Inflammatory macrophage treated with lipopolysaccharide for 4 hours (primary cell): ENCODE measurements around the gene MAP2K3.

ENCODE experiments used
- DNase-seq: peaks from one replicate; pipeline ENCODE4 v3.0.0-alpha.2; 2020

The MAP2K3 gene

DNA sequence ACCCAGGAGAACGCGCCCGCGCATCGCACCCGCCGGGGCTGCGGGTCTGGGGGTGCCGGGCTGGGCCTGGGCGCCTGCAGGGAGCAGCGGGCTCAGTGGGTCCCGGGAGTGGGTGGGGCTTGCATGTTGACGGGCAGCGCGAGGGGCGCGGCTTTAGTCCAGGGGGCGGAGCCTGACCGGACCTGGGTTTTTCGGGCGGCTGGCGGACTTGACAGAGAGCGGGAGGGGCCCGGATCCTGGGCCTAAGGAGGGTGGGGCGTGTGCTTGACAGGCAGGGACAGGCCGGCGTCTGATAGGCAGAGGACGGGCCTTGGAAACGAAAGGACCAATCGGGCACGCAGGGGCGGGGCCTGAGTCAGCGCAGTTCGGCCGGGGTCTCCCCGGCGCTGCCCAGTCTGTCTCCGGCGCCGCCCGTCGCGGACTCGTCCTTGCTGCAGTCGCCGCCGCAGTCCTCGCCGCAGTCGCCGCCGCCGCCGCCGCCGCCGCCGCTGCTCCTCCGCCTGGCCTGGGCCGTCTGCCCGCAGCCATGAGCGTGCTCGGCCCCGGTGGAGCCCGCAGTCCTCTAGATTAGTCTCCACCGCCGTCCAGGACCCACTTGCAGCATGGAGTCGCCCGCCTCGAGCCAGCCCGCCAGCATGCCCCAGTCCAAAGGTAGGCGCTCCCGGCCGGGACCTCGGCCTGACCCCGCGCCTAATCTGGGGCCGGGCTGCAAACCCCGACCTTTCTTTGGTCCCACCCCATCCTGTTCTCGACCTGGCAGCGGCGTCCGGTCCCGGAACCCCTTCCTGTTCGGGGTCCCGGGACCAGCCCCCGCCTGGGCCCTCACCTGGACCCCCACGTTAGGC, at the start of gene MAP2K3:
Gene MAP2K3 (plus strand): TSS at position 393 of the 845 bp plus-strand sequence. CDS start 210 bp downstream, at position 603.
- peak; percentile 100 for DNase-seq

DNA sequence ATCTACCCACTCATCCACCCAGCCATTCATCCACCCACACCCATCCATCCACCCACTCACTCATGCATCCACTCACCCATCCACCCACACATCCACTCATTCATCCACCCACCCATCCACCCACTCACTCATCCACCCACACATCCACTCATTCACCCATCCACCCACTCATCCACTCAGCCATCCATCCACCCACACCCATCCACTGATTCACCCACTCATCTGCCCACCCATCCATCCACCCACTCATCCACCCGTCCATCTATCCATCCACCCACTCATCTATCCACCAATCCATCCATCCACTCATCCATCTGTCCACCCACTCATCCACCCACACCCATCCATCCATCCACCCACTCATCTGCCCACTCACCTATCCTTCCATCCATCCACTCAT, 48.6 kb upstream of the MAP2K3 start:
- no peak for DNase-seq

DNA sequence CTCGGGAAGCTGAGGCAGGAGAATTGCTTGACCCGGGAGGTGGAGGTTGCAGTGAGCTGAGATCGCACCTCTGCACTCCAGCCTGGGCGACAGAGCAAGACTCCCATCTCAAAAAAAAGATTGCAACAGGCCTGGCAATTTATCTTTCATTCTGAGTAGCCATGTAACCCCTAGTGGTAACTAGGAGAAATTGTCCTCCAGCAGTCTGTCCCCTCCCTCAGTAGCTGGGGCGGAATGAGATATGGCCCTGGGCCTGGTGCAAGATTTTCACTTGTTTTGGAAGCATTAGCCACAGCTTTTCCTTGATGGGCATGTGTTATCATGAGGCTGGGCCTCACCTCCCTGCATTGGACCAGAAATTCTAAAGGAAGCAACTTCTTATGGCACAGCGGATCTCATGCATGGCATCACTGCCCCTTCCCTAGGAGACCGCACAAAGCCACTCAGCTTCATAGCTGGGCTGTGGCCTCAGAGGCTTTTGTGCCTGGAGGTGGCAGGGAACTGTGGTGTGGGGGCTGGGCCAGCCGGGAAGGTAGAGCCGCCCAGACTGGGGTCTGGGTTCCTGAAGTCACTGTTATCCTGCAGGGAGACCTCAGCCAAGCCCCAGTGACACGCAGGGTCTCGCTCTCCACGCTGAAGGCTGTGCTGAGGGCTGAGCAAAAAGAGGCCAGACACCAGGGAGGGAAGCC, 44.7 kb upstream of the MAP2K3 start:
- DNase-seq = peak; percentile 53

DNA sequence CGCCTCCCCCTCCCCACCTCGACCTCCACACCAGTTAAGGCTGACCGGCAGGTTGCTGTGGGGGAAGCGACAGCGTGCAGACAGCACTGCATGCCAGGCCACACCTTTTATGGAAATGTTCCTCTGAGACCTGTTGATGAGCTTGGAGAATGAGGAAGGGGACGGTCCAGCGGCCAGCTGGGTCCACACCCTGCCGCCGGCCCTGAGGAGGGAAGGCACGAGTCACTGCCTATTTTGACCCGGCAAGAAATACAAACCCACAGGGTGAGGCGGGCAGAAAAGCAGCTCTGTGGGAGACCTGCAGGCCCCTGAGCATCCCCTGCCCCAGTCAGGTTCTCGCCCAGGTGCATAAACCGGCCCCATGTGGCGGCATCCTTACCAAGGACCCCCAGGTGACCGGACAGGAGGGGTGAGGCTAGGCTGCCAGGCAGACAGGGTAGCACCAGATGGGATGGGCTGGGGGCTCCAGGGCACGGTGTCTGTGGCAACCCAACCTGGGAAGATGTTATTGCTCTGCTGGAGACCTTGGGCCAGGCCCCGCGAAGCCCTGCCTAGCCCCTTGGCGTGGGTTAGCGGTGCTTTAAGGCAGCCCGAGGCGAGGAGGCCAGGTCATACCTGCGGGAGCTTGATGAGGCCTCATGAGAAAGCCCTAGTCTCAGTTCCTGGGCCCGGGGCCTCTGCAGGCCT, 44.0 kb upstream of the MAP2K3 start:
- DNase-seq = no peak

DNA sequence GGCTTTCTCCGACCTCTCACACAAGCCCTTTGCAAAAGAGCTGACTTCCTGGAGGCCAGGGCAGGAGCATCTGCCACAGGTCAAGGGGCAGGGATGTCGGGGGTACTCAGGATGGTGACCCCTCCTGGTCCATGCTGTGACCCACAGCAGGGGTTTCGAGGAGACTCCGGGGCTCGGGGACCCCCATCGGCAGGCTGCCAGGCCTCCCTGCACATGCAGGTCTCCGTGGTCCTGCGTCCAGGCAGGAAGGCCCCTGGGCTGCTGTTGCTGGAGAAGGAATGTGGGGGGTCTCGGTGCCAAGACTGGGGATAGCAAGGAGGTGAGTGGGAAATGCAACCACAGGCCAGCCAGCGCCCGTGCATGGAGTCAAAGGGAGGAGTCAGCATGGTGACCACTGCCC, 42.9 kb upstream of the MAP2K3 start:
- DNase-seq = no peak

DNA sequence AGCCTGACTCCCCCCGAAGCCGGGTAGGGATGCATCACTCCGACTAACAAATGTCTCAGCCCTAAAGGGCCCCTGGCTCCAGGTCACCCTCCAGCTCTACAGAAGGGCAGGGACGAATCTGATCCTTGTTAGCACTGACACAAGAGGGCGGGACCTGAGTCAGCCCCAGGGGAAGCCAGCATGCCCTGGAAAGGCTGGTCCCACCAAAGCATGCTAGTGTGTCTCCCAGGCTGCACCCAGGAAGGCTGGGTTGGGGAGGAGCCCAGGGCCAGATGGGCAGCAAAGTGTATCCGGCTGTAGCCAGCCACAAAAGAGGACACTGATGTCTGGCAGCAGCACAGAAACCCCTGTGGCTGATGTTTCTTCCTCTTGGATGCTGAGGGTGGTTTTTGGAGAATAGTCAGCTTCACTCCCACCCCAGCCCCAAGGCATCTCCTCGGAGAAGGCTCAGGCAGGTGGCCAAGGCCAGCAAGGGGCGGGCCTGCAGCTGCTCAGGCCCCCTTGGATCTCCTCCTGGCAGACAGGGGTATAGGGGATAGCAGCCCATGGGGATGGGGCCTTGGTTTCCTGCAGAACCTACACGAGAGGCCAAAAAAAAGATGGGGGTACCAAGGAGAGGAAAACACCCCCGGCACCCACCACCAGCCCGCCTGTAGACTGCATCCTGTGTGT, 42.3 kb upstream of the MAP2K3 start:
- no peak for DNase-seq

DNA sequence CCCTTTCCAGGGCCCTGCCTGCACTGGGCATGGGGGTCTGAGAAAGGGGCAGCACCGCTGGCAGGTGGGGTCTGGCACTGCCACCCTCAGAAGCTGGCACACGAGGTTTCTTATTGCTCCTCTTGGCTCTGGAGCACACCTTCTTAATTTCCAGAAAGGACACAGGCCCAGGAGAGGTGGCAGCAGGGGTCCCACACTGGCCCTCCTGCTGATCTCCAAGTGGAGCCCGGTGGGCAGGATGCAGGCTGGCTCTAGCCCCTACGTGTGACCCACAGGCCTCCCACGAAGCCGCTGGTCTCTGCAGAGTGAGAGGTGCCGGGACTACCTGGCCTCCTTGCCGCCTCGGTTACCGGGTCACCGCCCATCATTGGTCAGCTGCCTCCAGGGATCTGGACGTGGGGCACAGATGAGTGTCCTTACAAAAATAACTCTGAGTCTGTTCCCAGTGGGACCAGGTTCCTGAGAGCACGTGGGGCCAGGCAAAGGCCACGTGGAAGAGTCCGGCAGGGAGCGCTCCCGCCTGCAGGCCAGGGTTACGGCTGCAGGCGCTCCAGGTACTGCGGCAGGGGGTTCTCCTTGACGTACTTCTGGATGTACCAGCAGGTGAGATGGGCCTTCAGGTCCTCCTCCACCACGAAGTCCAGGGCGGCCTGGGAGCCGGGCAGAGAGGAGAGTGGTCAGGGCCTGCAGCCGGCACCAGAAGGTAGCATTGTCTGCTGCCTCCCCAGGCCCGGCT, 41.6 kb upstream of the MAP2K3 start:
- DNase-seq = no peak

DNA sequence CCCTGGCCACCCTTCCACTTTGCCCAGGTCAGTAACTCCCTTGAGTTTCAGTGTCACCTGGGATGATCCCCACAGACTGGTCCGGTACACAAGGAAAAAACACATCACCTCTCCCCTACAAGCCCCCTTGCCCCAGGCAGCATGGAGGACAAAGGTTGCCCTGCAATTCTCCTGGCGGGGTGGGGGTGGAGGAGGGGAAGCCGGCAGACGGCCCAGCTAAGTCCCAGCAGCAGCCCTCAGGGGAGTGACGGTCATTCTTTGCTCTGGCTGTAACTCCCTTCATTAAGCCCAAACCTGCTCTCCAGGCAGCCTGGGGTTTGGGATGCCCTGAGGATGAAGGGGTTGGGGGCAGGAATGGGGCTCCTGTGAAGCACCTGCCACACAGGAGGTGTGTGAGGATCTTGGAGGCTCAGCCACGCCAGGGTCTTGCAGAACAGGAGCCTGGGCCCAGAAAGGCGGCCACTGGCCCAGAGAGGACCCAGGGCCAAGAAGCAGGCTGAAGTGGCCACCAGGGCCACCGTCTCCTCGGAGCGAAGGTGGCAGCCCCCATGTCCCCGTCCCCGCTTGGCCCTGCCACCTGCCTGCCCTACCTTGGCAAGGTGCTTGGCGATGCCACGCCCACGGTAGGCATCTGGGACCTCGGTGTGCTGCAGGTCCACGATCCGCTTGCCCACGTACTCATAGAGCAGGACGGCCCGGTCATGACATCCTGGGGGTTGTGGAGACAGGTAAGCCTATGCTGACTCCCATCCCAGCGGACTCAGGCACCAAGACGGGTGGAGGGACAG, 40.8 kb upstream of the MAP2K3 start:
- DNase-seq = no peak

DNA sequence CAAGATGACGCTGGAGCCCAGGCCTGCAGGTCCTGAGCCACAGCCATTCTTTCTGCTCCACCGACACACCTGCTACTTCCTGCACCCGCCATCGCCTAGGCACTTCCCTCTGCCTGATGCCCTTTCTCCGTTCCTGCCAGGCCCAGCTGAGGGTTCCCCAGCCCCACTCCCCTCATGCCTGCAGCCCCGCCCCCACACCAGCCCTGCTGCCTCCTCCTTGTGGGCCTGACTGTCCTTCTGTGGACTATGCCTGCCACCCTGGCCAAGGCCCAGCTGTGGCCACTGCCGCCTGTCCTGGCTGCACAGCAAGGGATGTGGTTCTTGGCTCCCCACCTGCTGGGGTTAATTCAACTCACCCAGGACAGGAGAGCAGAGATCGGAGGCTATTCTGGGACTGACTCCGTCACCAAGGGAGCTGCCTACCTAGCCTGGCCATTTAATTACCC, 38.8 kb upstream of the MAP2K3 start:
- DNase-seq = no peak

DNA sequence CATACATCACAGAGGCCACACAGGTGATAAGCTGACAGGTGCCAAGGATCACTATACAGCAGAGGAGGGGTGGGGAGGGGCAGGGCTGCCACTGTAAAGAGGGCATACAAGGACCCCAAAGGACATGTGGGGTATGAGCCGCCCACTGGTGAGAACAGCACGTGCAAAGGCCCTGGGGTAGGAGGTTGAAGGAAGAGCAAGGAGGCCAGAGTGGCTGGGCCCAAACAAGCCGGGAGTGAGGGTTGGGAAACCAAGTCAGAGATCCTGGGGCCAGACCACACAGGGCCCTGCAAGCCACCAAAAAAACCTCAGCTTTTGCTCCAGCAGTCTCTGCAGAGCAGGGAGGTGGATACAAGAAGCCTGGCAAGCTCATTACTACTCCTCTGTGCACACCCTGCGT, 37.8 kb upstream of the MAP2K3 start:
- DNase-seq = no peak

DNA sequence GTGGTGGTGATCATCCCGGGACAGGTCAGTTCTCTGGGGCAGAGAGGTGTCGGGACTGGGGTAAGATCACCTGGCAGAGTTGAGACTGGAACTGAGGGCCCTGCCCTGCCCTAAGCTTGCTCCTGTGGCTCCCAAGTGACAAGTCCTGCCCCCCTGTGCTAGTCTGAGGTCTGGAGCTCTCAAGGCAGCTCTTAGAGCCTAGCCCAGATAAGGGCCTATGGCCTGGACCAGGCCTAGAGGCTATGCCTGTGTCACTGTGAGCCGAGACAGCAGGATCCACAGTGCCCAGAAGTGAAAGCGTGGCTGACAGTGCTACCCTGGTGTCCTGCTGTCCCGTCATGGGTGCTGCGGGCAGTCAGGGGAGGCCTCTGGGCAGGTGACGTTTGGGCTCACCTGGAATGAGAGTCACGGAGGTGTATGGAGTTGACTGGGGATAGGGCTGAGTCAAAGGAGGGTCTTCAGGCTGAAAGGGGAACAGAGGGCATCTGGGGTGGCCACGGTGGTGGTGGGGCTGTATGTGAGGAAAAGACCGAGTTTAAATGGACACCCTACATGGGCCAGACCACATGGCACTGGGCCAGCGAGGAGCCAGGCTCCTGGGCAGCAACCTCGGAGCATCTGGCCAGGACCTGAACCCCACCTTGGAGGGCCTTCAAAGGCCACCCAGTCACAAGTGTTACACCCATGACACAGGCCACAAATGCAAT, 36.8 kb upstream of the MAP2K3 start:
- DNase-seq = no peak

DNA sequence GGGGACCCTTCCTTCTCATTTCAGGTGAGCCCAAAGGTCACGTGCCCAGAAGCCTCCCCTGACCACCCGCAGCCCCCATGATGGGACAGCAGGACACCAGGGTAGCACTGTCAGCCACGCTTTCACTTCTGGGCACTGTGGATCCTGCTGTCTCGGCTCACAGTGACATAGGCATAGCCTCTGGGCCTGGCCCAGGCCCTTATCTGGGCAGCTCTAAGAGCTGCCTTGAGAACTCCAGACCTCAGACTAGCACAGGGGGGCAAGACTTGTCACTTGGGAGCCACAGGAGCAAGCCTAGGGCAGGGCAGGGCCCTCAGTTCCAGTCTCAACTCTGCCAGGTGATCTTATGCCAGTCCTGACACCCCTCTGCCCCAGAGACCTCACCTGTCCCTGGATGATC, 36.0 kb upstream of the MAP2K3 start:
- no peak for DNase-seq

DNA sequence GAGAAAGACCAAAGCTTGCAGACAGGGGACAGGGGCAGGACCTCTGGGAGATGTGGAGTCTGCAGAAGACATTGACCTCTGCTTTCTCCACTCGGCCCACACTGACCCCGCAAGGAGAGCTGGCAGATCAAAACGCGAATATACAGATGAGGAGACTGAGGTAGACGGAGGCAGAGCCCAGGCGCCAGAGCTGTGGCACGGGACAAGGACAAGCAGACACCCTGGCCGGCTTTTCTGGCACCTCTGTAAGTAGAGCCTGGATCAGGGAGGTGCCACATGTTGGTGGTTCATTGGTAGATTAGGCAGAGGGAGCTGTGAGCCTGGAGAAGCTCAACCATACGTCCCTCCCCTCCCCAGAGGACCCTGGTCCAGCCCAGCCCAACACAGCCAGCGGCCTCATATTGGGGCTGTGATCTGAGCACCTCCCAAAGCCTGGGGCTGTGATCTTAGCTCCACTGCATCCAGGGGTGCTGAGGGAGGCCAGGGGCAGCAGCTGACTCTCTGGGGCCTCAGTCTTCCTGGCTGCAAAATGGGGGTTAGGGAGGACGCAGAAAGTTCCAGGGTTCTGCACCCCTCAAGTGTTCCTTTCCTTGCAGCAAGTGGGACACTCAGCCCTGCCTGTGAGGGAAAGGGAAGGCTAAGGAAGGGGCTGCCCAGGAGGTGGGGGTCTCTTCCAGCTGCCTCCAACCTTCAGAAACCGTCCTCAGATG, 35.3 kb upstream of the MAP2K3 start:
- DNase-seq = no peak

DNA sequence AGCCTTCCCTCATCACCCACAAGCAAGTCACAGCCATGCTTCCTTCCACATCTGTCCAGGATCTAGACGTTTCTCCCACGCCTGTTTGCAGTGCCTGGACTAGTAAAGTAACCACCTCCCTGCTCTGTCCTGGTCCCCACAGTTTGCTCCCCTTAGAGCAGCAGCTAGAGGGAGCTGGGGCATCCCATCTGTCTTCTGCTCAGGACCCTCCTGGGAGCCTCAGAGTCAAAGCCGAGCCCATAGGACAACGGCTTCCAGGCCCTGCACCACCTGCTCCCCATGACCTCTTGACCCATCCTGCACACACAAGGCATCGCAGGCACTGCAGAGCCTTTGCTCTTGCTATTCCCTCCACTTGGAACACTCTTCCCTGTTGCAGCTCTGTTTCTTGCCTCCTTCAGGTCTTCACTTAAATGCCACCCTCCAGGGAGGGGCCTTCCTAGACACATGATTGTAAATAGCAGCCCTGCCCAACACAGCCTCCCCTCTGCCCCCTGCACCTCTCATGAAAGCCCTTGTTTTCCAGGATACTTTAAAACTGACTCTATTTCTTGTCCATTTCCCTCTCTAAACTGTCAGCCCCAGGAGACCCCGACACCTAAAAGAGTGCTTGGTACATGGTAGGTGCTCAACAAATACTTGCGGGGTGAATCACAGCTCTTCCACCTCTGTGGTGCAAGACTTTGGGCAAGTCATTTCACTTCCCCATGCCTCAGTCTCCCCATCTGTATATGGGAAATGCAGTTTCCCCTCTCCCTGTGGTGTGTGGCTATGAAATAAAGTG, 34.4 kb upstream of the MAP2K3 start:
- no peak for DNase-seq

DNA sequence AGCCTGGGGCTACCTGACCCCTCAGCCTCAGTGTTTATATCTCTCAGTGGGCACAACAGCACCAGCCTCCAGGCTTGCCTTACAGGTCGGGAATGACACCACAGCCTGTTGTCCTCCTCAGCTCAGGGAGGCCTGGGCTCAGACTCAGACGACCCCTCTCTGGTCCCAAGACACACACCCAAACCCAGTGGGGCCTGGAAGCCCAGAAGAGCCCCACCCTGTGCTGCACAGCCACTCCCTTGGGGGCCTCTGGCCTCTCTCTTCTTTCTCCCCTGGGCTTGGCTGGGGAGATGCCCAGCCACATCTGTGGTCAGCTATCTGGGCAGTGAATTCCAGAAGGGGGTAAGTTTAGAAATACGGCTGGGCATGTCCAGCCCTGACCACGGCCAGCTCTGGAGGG, 33.7 kb upstream of the MAP2K3 start:
- no peak for DNase-seq

DNA sequence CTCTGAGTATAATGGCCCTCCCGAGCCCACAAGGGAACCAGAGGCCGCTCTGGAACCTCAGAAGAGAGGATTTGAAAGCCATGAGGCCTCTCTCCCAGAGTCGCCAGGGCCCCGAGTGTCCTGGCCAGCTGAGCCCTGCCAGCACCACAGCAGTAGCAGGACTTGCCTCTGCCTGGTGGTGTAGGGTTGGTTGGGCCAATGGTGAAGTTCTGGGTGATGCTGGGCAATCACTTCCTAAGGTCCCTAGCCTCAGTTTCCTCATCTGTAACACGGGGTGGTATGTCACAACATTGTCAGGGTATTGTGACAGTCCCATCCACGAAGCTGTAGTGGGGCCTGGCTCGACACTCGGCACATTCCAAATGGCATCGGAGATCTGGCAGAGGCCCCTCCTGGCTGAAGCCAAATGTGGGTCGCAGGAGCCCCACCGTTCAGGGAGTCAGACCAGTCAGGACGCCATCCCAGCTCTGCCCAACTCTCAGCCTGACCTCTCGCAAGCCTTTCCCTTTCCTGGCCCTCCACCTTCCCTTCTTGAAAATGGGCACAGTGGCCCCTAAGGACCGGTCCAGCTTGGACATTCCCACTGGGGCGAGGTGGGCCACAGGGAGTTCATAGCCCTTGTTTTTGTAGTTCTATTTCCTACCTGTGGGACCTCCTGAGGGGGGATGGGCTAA, 33.0 kb upstream of the MAP2K3 start:
- DNase-seq = no peak

DNA sequence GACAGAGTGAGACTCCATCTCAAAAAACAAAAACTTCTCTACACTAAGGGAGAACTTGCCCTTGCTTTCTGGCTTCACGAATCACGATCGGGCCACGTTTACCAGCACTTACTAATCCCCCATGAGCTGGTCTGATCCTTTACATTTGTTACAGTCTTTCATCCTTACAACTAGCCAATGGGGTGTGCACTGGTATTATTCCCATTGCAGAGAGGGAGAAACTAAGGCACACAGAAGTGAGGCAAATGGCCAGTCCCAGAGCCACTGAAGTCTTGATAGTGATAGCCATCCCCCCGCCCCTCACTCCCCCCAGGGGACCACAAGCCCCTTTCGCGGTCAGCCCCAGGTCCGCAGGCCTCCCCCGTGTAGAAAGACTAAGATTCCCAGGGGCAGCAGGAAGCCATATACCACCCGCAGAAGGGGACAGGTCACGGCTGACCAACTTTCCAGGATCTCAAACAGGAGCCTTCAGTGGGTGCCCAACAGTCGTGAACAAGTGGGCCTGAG, 32.2 kb upstream of the MAP2K3 start:
- DNase-seq = no peak

DNA sequence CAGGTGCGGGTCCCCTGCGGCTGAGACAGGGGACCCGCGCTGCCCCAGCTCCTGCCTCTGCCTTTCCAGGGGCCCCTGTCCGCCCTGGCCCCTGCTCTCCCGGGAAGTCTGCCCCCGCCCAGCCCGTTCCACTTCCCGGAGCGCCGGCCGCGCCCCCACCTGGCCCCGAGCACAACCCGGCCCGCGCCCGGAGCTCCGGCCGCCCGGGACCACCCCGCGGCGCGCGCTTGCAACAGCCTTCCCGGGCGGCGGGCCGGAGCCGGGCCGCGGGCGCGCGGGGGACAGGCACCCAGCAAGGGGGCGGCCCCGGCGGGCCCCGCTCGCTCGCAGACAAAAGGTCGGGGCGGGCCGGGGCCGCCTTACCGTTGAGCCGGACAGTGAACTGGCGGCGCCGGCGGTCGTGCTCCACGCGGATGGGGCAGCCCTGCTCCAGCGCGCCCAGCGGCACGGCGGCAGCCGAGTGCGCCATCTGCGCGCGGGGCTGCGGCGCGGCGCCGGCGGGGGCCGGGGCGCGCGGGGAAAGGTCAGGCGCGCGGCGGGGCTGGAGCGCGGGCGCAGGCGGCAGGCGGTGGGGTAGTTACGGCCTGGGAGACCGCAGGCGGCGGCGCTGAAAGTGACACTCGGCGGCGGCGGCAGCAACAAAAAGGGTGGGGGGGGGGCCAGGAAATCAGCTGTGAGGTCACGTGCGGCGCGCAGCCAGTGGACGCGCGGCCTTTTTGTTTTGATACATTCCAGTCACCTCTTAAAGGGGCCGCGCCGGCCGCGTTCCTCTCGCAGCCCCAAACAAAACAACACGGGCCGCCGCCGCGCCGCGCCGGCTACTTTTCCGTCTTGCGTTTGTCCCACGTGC, 31.5 kb upstream of the MAP2K3 start, which contains the start of gene NATD1:
Gene NATD1 (minus strand): TSS at position 615 of the 850 bp plus-strand sequence. CDS start 146 bp downstream, at position 469.
- DNase-seq = peak; percentile 83
